Liver (tissue), 9 donors: Measurements from ENCODE around the gene EWSR1. TPM values are rescaled to one million over a fixed set of nuclear protein-coding genes. Genes with fewer than 3 reads are reported as not detected.

Experiments used
- DNase-seq: peaks from one replicate; pipeline ENCODE4 v3.0.0-alpha.2; 2017; ENCODE audit warnings: low spot score
- H3K27ac ChIP-seq, 2 donors: one replicate each; pipeline ENCODE4 v1.7.0; 2013; ENCODE audit warnings: inconsistent platforms in 2 of 2, low read length in 2 of 2, control low read depth in 1 of 2, low read depth in 1 of 2, mild to moderate bottlenecking in 1 of 2
- H3K27me3 ChIP-seq, 4 donors: one replicate each; pipeline versions ENCODE4 v1.6.1 to v1.7.0; 2013; ENCODE audit warnings: low read length in 3 of 4, inconsistent platforms in 1 of 4, mild to moderate bottlenecking in 1 of 4, moderate library complexity in 1 of 4; ENCODE audit not compliant: control insufficient read depth in 4 of 4, insufficient read depth in 4 of 4
- H3K36me3 ChIP-seq, 4 donors: one replicate each; pipeline versions ENCODE4 v1.6.1 to v1.7.0; 2013; ENCODE audit warnings: low read length in 3 of 4, mild to moderate bottlenecking in 3 of 4, low read depth in 1 of 4, moderate library complexity in 1 of 4; ENCODE audit not compliant: control insufficient read depth in 4 of 4, insufficient read depth in 3 of 4
- H3K4me1 ChIP-seq, 4 donors: one replicate each; pipeline versions ENCODE4 v1.6.1 to v1.7.0; 2013; ENCODE audit warnings: low read length in 3 of 4, mild to moderate bottlenecking in 3 of 4, moderate library complexity in 1 of 4; ENCODE audit not compliant: control insufficient read depth in 4 of 4, insufficient read depth in 4 of 4
- H3K4me3 ChIP-seq, 3 donors: one replicate each; pipeline versions ENCODE4 v1.6.1 to v1.7.0; 2013; ENCODE audit warnings: low read length in 3 of 3, control low read depth in 1 of 3, low read depth in 1 of 3, mild to moderate bottlenecking in 1 of 3
- H3K9ac ChIP-seq, 2 donors: one replicate each; pipeline ENCODE4 v1.7.0; 2013; ENCODE audit warnings: low read length in 2 of 2, mild to moderate bottlenecking in 2 of 2, moderate library complexity in 2 of 2, control low read depth in 1 of 2, low read depth in 1 of 2
- H3K9me3 ChIP-seq, 4 donors: one replicate each; pipeline versions ENCODE4 v1.6.1 to v1.7.0; 2013; ENCODE audit warnings: low read length in 3 of 4; ENCODE audit not compliant: control insufficient read depth in 4 of 4
- ATF3 ChIP-seq: IDR thresholded peaks from 2 replicates; pipeline ENCODE4 v1.6.1; 2016; ENCODE audit warnings: antibody characterized with exemption
- CTCF ChIP-seq: fragments of 150-350 bp; IDR thresholded peaks from 2 replicates; pipeline ENCODE4 v1.5.1; 2017; ENCODE audit warnings: improper control_type of control experiment, low read depth, low read length; ENCODE audit not compliant: missing input control
- EGR1 ChIP-seq, 2 donors: IDR thresholded peaks; 2 replicates each; pipeline ENCODE4 v1.6.1; 2016 to 2018; ENCODE audit warnings: antibody characterized with exemption in 2 of 2, low read depth in 2 of 2
- FOXA1 ChIP-seq: IDR thresholded peaks from 2 replicates; pipeline ENCODE4 v1.6.1; 2016; ENCODE audit warnings: antibody characterized with exemption
- FOXA2 ChIP-seq: IDR thresholded peaks from 2 replicates; pipeline ENCODE4 v1.6.1; 2016; ENCODE audit warnings: antibody characterized with exemption
- GABPA ChIP-seq, 2 donors: IDR thresholded peaks in 1 of 2; conservative IDR thresholded peaks in 1 of 2; 2 replicates each; pipeline ENCODE4 v1.6.1; 2016; ENCODE audit warnings: antibody characterized with exemption in 2 of 2, mild to moderate bottlenecking in 1 of 2, moderate library complexity in 1 of 2
- HNF4A ChIP-seq, 2 donors: conservative IDR thresholded peaks; 2 replicates each; pipeline ENCODE4 v1.6.1; 2016; ENCODE audit warnings: antibody characterized with exemption in 2 of 2, mild to moderate bottlenecking in 2 of 2
- HNF4G ChIP-seq: IDR thresholded peaks from 2 replicates; pipeline ENCODE4 v1.6.1; 2016; ENCODE audit warnings: antibody characterized with exemption
- JUND ChIP-seq, 2 donors: IDR thresholded peaks; 2 replicates each; pipeline ENCODE4 v1.6.1; 2016; ENCODE audit warnings: antibody characterized with exemption in 2 of 2
- MAX ChIP-seq: IDR thresholded peaks from 2 replicates; pipeline ENCODE4 v1.6.1; 2016; ENCODE audit warnings: antibody characterized with exemption
- NR2F2 ChIP-seq: IDR thresholded peaks from 2 replicates; pipeline ENCODE4 v1.6.1; 2016; ENCODE audit warnings: antibody characterized with exemption
- RAD21 ChIP-seq, 2 donors: IDR thresholded peaks; 2 replicates each; pipeline ENCODE4 v1.6.1; 2016; ENCODE audit warnings: antibody characterized with exemption in 2 of 2, mild to moderate bottlenecking in 2 of 2
- RXRA ChIP-seq, 2 donors: IDR thresholded peaks; 2 replicates each; pipeline ENCODE4 v1.6.1; 2017 to 2018; ENCODE audit warnings: antibody characterized with exemption in 2 of 2, mild to moderate bottlenecking in 1 of 2
- SP1 ChIP-seq: IDR thresholded peaks from 2 replicates; pipeline ENCODE4 v1.6.1; 2018; ENCODE audit warnings: antibody characterized with exemption, mild to moderate bottlenecking
- TAF1 ChIP-seq: conservative IDR thresholded peaks from 2 replicates; pipeline ENCODE4 v1.6.1; 2016; ENCODE audit warnings: antibody characterized with exemption, mild to moderate bottlenecking
- YY1 ChIP-seq: IDR thresholded peaks from 2 replicates; pipeline ENCODE4 v1.6.1; 2016; ENCODE audit warnings: antibody characterized with exemption, mild to moderate bottlenecking
- WGBS: extraction: QIAGEN DNeasy Blood & Tissue Kit; methylation state at CpG from one replicate; pipeline ENCODE4 v1.1.7; 2013; 5-methylcytosine and 5-hydroxymethylcytosine counted together
- polyA plus RNA-seq, 2 donors: library from polyadenylated mRNA; stranded (reverse) in 1 of 2; unstranded in 1 of 2; fragments of 200-250 nt in 1 of 2; fragments of >200 nt in 1 of 2; fragmentation: Nextera tagmentation in 1 of 2; extraction: Ambion mirVana in 1 of 2; gene quantifications; one replicate each; pipeline versions ENCODE4 v1.2.1 to v1.2.3, GENCODE V29; 2013 to 2015
- total RNA-seq, 2 donors: library from RNA; depleted of rRNA; stranded (reverse); fragments of >200 nt; gene quantifications; one replicate each; pipeline ENCODE4 v1.2.3, GENCODE V29; 2014
- TF ChIP-seq, protein P1 (sequence below): IDR thresholded peaks from 2 replicates; pipeline ENCODE4 v1.6.1; 2016; ENCODE audit warnings: antibody characterized with exemption, mild to moderate bottlenecking
- TF ChIP-seq, protein P2 (sequence below): IDR thresholded peaks from 2 replicates; pipeline ENCODE4 v1.6.1; 2016; ENCODE audit warnings: antibody characterized with exemption
- donor health status: healthy.
- donor health status: healthy.
- donor health status: healthy.
- donor health status: healthy.
- donor health status: healthy.

Gene EWSR1
- total RNA-seq (100 to 1,000 TPM in 1 of 2 donors, 10 to 100 TPM in 1; 81.0 to 134 TPM), polyA plus RNA-seq (10 to 100 TPM; 64.8 to 75.7 TPM)

DNA sequence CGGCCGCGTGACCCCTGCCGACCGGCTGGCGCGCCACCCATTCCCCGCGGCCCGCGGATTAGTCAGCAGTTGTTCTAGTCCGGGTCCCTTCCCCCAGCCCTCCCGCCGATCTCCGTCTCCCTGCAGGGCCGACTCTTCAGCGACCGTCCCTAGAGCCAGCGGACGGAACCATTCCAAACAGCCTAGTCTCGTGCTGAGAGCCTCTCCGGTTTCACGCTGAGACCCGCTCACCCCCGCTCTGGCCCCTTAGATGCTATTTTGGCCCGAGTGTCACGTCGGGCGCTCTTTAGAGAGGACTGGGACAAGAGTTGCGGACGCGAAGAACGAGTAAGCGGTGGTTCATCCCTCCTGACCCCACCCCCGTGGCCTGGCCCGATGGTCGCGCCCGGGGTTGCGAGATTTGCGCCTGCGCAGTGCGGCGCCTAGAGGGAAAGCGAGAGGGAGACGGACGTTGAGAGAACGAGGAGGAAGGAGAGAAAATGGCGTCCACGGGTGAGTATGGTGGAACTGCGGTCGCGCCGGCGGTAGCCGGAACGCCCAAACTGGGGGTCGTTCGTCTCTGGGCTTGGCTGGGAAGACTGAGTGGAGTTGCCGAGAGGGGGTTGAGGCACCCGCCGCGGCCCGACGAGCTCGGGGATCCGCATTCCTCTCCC is at the start of gene EWSR1, which contains the start of gene RHBDD3:
Gene EWSR1 (plus strand): TSS at position 411 of the 653 bp plus-strand sequence. CDS start 69 bp downstream, at position 480.
Gene RHBDD3 (minus strand): TSS at position 124 of the 653 bp plus-strand sequence. CDS start 2,355 bp downstream, outside the sequence.
- no peaks in the 10 kb centered on the region for H3K27me3 ChIP-seq
- no peaks in the 10 kb centered on the region for H3K9me3 ChIP-seq
- peak within 1 kb of the TSS; percentile 77 to 83 (median 79) for H3K4me3 ChIP-seq
- peak within 1 kb of the TSS; percentile 97 to 99 for H3K27ac ChIP-seq
- TF ChIP-seq FOXA1, result peak; percentile 51
- no peak for TF ChIP-seq HNF4G
- peak; percentile 99 for TF ChIP-seq YY1
- peak; percentile 74 for TF ChIP-seq SP1
- TF ChIP-seq ATF3, result no peak
- TF ChIP-seq, protein P1, sequence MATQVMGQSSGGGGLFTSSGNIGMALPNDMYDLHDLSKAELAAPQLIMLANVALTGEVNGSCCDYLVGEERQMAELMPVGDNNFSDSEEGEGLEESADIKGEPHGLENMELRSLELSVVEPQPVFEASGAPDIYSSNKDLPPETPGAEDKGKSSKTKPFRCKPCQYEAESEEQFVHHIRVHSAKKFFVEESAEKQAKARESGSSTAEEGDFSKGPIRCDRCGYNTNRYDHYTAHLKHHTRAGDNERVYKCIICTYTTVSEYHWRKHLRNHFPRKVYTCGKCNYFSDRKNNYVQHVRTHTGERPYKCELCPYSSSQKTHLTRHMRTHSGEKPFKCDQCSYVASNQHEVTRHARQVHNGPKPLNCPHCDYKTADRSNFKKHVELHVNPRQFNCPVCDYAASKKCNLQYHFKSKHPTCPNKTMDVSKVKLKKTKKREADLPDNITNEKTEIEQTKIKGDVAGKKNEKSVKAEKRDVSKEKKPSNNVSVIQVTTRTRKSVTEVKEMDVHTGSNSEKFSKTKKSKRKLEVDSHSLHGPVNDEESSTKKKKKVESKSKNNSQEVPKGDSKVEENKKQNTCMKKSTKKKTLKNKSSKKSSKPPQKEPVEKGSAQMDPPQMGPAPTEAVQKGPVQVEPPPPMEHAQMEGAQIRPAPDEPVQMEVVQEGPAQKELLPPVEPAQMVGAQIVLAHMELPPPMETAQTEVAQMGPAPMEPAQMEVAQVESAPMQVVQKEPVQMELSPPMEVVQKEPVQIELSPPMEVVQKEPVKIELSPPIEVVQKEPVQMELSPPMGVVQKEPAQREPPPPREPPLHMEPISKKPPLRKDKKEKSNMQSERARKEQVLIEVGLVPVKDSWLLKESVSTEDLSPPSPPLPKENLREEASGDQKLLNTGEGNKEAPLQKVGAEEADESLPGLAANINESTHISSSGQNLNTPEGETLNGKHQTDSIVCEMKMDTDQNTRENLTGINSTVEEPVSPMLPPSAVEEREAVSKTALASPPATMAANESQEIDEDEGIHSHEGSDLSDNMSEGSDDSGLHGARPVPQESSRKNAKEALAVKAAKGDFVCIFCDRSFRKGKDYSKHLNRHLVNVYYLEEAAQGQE, result peak; percentile 65
- no peak for TF ChIP-seq RAD21 (IDR thresholded peaks at IDR 0.05)
- TF ChIP-seq EGR1 (IDR thresholded peaks at IDR 0.05; ENCODE audit: low read depth in 2 of 2), result no peak
- TF ChIP-seq GABPA (IDR thresholded peaks at IDR 0.05 in 1 of 2, conservative IDR thresholded peaks at IDR 0.05 in 1 of 2), result peak in 1 of 2 donors; percentile 26
- TF ChIP-seq, protein P2, sequence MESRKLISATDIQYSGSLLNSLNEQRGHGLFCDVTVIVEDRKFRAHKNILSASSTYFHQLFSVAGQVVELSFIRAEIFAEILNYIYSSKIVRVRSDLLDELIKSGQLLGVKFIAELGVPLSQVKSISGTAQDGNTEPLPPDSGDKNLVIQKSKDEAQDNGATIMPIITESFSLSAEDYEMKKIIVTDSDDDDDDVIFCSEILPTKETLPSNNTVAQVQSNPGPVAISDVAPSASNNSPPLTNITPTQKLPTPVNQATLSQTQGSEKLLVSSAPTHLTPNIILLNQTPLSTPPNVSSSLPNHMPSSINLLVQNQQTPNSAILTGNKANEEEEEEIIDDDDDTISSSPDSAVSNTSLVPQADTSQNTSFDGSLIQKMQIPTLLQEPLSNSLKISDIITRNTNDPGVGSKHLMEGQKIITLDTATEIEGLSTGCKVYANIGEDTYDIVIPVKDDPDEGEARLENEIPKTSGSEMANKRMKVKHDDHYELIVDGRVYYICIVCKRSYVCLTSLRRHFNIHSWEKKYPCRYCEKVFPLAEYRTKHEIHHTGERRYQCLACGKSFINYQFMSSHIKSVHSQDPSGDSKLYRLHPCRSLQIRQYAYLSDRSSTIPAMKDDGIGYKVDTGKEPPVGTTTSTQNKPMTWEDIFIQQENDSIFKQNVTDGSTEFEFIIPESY, result no peak
- TF ChIP-seq RXRA (IDR thresholded peaks at IDR 0.05), result peak; percentile 62 to 68
- TF ChIP-seq MAX, result peak; percentile 93
- TF ChIP-seq NR2F2, result peak; percentile 88
- TF ChIP-seq TAF1, result no peak
- TF ChIP-seq JUND (IDR thresholded peaks at IDR 0.05), result peak in 1 of 2 donors; percentile 60
- TF ChIP-seq HNF4A (conservative IDR thresholded peaks at IDR 0.05), result no peak
- TF ChIP-seq FOXA2, result no peak
- TF ChIP-seq CTCF, result no peak
- peaks cover 3 to 54% (median 45%) of the 10 kb centered on the region in 4 donors for H3K4me1 ChIP-seq
- DNase-seq, result peak; percentile 98
- peaks cover 3 to 15% (median 8%) of the 10 kb centered on the region in 4 donors for H3K36me3 ChIP-seq
- WGBS, result under 1% methylated on average over 67 of the region's 67 CpGs
- H3K9ac ChIP-seq, result peak within 1 kb of the TSS; percentile 91 to 93
